Esophagus muscularis mucosa (tissue), 4 donors: ENCODE results near the gene PDF.

Experiments
- CTCF ChIP-seq, 3 experiments: fragments of 200-600 bp in 2 of 3; fragments of 450-650 bp in 1 of 3; sonication (generic) in 2 of 3; IDR thresholded peaks; one replicate each; pipeline ENCODE4 v1.5.1; 2017 to 2019; ENCODE audit warnings: antibody characterized with exemption in 3 of 3, mild to moderate bottlenecking in 2 of 3, moderate library complexity in 1 of 3
- EP300 ChIP-seq: sonication (generic); formaldehyde crosslinking; IDR thresholded peaks from one replicate; pipeline ENCODE4 v1.6.1; 2017; ENCODE audit warnings: antibody characterized with exemption
- POLR2A ChIP-seq: fragments of 450-650 bp; IDR thresholded peaks from one replicate; pipeline ENCODE4 v1.6.1; 2017; ENCODE audit warnings: antibody characterized with exemption, moderate library complexity, mild to moderate bottlenecking, low read depth
- POLR2AphosphoS5 ChIP-seq, 2 donors: sonication (generic); formaldehyde crosslinking; IDR thresholded peaks; one replicate each; pipeline ENCODE4 v1.6.1; 2017; ENCODE audit warnings: antibody characterized with exemption in 2 of 2

- TF ChIP-seq CTCF (IDR thresholded peaks at IDR 0.05) (no peak), POLR2A (no peak), EP300 (no peak), POLR2AphosphoS5 (IDR thresholded peaks at IDR 0.05) (no peak)
These were observed 13.8 kb downstream of the PDF start for GRCh38 chr16:69316595-69317034.
